D721Med (cell line): ENCODE measurements around the gene PRKCD.

Experiments used
- DNase-seq: peaks from one replicate; pipeline ENCODE4 v3.0.0; 2011; ENCODE audit warnings: low spot score; ENCODE audit not compliant: insufficient read length
- FAIRE-seq: peaks from 2 replicates; lab custom pipeline; 2011; peaks lifted over from hg19 to GRCh38; lab: Jason Lieb, UNC
- CTCF ChIP-seq: IDR thresholded peaks from 2 replicates; pipeline ENCODE4 v1.5.1; 2012; ENCODE audit warnings: mild to moderate bottlenecking, control low read depth; ENCODE audit not compliant: insufficient read depth; ENCODE audit errors: missing control alignments

The PRKCD gene

DNA sequence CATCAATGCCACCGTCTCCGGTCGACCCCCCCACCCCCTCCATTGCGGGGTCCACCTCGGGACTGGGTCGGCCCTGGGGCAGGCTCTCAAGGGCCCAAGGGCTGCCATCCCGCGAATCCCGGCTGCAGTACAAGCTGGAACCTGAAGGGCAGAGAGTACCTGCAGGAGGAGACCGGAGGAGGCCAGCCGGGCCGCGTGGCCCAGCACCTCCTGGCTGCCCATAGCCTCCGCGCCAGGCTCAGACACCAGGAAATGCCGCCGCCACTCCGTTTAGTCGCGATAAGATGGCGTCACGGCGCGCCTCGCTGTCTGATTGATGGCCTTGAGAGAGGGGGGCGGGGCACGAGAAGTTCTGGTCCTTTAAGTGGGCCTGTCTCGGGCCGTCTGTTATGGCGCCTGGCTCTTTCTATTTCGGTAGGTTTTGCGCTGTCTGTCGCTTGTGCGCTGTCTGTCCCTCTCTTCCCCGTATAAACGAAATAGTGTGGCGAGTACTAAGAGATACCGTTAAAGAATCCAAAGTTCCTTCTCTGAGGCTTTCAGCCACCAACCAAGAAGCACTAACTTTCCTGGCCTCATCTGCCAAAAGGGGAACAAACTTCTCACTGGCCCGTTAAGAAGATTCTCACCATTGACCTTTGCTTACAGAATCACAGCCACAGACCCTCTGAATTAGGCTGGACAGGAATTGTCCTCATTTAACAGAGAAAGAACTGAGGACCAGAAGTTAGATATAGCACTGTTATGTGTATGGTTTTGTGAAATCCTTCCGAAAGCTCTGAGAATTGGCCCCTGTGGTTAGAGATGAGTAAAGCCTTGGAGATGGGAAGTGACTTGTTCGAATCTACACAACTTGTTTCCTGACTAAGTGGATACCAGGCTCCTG lies 30.6 kb upstream of the PRKCD start, which contains the start of gene RFT1:
Gene RFT1, minus strand, starts transcription at position 257 of the 883 bp plus-strand sequence. Its CDS starts 35 bp downstream, at position 222.
- TF ChIP-seq CTCF, result no peak
- FAIRE-seq, result peak; percentile 32
- DNase-seq, result peak; percentile 64

DNA sequence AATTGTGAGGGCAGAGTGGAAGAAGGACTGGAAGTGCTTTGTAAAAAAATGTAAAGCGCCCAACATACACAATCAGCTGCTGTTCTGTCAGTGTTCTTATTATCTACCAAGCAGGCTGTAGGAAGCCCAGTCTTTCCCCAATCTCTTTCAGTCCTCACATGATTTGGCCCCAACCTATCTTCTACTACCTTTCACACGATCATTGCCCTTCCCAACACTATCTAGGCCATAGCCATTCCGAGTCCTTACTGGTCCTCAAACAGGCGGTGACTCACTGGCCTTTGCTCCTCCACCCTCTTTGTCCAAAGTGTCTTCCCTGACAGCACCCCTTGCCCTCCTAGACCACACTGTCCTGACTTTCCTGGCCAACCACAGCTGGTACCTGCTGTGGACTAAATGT lies 29.9 kb upstream of the PRKCD start:
- DNase-seq, result no peak
- FAIRE-seq, result no peak
- no peak for TF ChIP-seq CTCF

DNA sequence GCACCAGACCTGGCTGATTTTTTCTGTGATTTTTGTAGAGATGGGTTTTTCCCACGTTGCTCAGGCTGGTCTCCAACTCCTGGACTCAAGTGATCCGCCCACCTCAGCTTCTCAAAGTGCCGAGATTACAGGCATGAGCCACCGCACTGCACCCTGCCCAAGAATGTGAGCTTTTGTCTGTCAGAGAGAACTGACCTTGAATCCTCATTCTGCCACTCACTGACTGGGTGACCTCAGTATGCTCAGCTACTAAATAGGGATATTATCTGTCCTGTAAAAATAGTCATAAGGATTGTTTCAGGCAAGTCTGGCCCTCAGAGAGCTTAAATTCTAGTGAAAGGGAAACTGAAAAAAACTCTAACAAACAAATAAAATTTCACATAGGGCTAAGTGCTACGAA lies 28.7 kb upstream of the PRKCD start:
- DNase-seq, result no peak
- no peak for TF ChIP-seq CTCF
- FAIRE-seq, result no peak

- FAIRE-seq (no peak), DNase-seq (no peak)
- TF ChIP-seq CTCF, result peak; percentile 70
Observed at GRCh38 chr3:53134631-53135232, 26.3 kb upstream of the PRKCD start.

- no peak for FAIRE-seq
- TF ChIP-seq CTCF, result no peak
- DNase-seq, result no peak
Observed at GRCh38 chr3:53137221-53137620, 23.8 kb upstream of the PRKCD start.

- TF ChIP-seq CTCF, result no peak
- DNase-seq (no peak), FAIRE-seq (no peak)
Observed at GRCh38 chr3:53137835-53138446, 23.1 kb upstream of the PRKCD start.
